Trophoblast cell (in vitro differentiated cells and primary cell): ENCODE data around the gene BBOX1.

ENCODE experiments used
- DNase-seq, 2 donors: peaks; one replicate each; pipeline ENCODE4 v3.0.0-alpha.2; 2016
- H2AFZ ChIP-seq: 2 replicates; pipeline ENCODE4 v1.6.1; 2013; ENCODE audit warnings: low read length, moderate library complexity, mild to moderate bottlenecking; ENCODE audit not compliant: insufficient read depth, poor library complexity
- H2AK5ac ChIP-seq: 2 replicates; pipeline ENCODE4 v1.6.1; 2013; ENCODE audit warnings: mild to moderate bottlenecking, low read length
- H2BK120ac ChIP-seq: 2 replicates; pipeline ENCODE4 v1.6.1; 2013; ENCODE audit warnings: low read length, mild to moderate bottlenecking, moderate library complexity; ENCODE audit not compliant: insufficient read depth, poor library complexity
- H2BK12ac ChIP-seq: 2 replicates; pipeline ENCODE4 v1.6.1; 2013; ENCODE audit warnings: mild to moderate bottlenecking, low read length, moderate library complexity
- H2BK5ac ChIP-seq: 2 replicates; pipeline ENCODE4 v1.6.1; 2013; ENCODE audit warnings: low read length, low read depth, moderate library complexity, mild to moderate bottlenecking; ENCODE audit not compliant: poor library complexity
- H3K14ac ChIP-seq: 2 replicates; pipeline ENCODE4 v1.6.1; 2013; ENCODE audit warnings: mild to moderate bottlenecking, low read length
- H3K18ac ChIP-seq: 2 replicates; pipeline ENCODE4 v1.6.1; 2013; ENCODE audit warnings: mild to moderate bottlenecking, low read length
- H3K23ac ChIP-seq: 2 replicates; pipeline ENCODE4 v1.6.1; 2013; ENCODE audit warnings: low read length
- H3K27ac ChIP-seq: 2 replicates; pipeline ENCODE4 v1.5.1; 2013; ENCODE audit warnings: low read depth, mild to moderate bottlenecking, inconsistent platforms, low read length, moderate library complexity
- H3K27me3 ChIP-seq: 2 replicates; pipeline ENCODE4 v1.6.1; 2013; ENCODE audit warnings: inconsistent platforms, mild to moderate bottlenecking, low read length, moderate library complexity; ENCODE audit not compliant: insufficient read depth
- H3K36me3 ChIP-seq, 2 experiments: 1 replicate in 1 of 2; 2 replicates in 1 of 2; pipeline ENCODE4 v1.6.1; 2013; ENCODE audit warnings: low read length in 2 of 2, mild to moderate bottlenecking in 2 of 2, moderate library complexity in 1 of 2; ENCODE audit not compliant: insufficient read depth in 2 of 2, control insufficient read depth in 1 of 2
- H3K4ac ChIP-seq: 2 replicates; pipeline ENCODE4 v1.6.1; 2013; ENCODE audit warnings: low read depth, mild to moderate bottlenecking, low read length, moderate library complexity
- H3K4me1 ChIP-seq, 2 experiments: 1 replicate in 1 of 2; 2 replicates in 1 of 2; pipeline ENCODE4 v1.6.1; 2013; ENCODE audit warnings: low read length in 2 of 2, mild to moderate bottlenecking in 2 of 2, moderate library complexity in 1 of 2; ENCODE audit not compliant: insufficient read depth in 2 of 2, control insufficient read depth in 1 of 2
- H3K4me2 ChIP-seq: 2 replicates; pipeline ENCODE4 v1.6.1; 2013; ENCODE audit warnings: inconsistent platforms, mild to moderate bottlenecking, low read length, moderate library complexity
- H3K4me3 ChIP-seq: 2 replicates; pipeline ENCODE4 v1.5.1; 2013; ENCODE audit warnings: mild to moderate bottlenecking, low read depth, low read length, inconsistent platforms
- H3K79me1 ChIP-seq: one replicate; pipeline ENCODE4 v1.6.1; 2013; ENCODE audit warnings: low read length
- H3K79me2 ChIP-seq: 2 replicates; pipeline ENCODE4 v1.6.1; 2013; ENCODE audit warnings: low read length, mild to moderate bottlenecking; ENCODE audit not compliant: control insufficient read depth, insufficient read depth, poor library complexity
- H3K9ac ChIP-seq: 2 replicates; pipeline ENCODE4 v1.6.1; 2013; ENCODE audit warnings: mild to moderate bottlenecking, low read length
- H3K9me3 ChIP-seq: 2 replicates; pipeline ENCODE4 v1.6.1; 2013; ENCODE audit warnings: low read depth, mild to moderate bottlenecking, control low read depth, inconsistent platforms, low read length; ENCODE audit not compliant: insufficient read depth
- H4K12ac ChIP-seq: 2 replicates; pipeline ENCODE4 v1.6.1; 2013; ENCODE audit warnings: low read depth, mild to moderate bottlenecking, low read length, moderate library complexity
- H4K8ac ChIP-seq: 2 replicates; pipeline ENCODE4 v1.6.1; 2013; ENCODE audit warnings: low read depth, mild to moderate bottlenecking, low read length, moderate library complexity
- H4K91ac ChIP-seq: one replicate; pipeline ENCODE4 v1.6.1; 2013; ENCODE audit warnings: low read depth, mild to moderate bottlenecking, low read length, moderate library complexity
- WGBS: extraction: QIAGEN DNeasy Blood & Tissue Kit; methylation state at CpG from one replicate; pipeline ENCODE4 v1.1.7; 2013; ENCODE audit warnings: missing lambda C conversion rate; ENCODE audit not compliant: insufficient read length, insufficient coverage; ENCODE audit errors: extremely low coverage; 5-methylcytosine and 5-hydroxymethylcytosine counted together

The BBOX1 gene

GRCh38 chr11:27022659-27023251, 17.9 kb upstream of the BBOX1 start:
- Histone ChIP-seq H3K36me3 (no peaks in the 10 kb centered on the region), H3K27me3 (no peaks in the 10 kb centered on the region), H3K79me2 (no peaks in the 10 kb centered on the region), H3K9ac (no peak overlapping the region), H2BK5ac (no peak overlapping the region), H4K8ac (no peak overlapping the region), H4K91ac (no peak overlapping the region), H3K18ac (no peak overlapping the region), H3K4ac (no peak overlapping the region), H2BK12ac (no peak overlapping the region), H4K12ac (no peak overlapping the region), H2AK5ac (no peak overlapping the region), H3K4me2 (no peak overlapping the region), H3K4me1 (no peaks in the 10 kb centered on the region), H2AFZ (no peak overlapping the region), H3K23ac (no peak overlapping the region), H3K4me3 (no peak overlapping the region), H3K9me3 (no peaks in the 10 kb centered on the region), H2BK120ac (no peak overlapping the region), H3K14ac (no peak overlapping the region), H3K79me1 (no peaks in the 10 kb centered on the region), H3K27ac (no peak overlapping the region)
- no peak for DNase-seq
- no CpG with 5 or more reads among the region's 1 CpG for WGBS

GRCh38 chr11:27024865-27025264, 15.8 kb upstream of the BBOX1 start:
- H3K27ac ChIP-seq, result no peak overlapping the region
- H3K27me3 ChIP-seq, result no peaks in the 10 kb centered on the region

GRCh38 chr11:27025312-27025955, 15.2 kb upstream of the BBOX1 start:
- H3K4me3 ChIP-seq, result no peak overlapping the region
- H3K4me2 ChIP-seq, result no peak overlapping the region
- H3K4me1 ChIP-seq, result no peaks in the 10 kb centered on the region
- no peak overlapping the region for H2BK5ac ChIP-seq
- H3K23ac ChIP-seq, result no peak overlapping the region
- H3K27me3 ChIP-seq, result no peaks in the 10 kb centered on the region
- H3K4ac ChIP-seq, result no peak overlapping the region
- no peak for DNase-seq
- no peaks in the 10 kb centered on the region for H3K79me1 ChIP-seq
- no peak overlapping the region for H2AFZ ChIP-seq
- H4K8ac ChIP-seq, result no peak overlapping the region
- WGBS, result no CpG with 5 or more reads among the region's 6 CpGs
- H4K91ac ChIP-seq, result no peak overlapping the region
- no peak overlapping the region for H2BK12ac ChIP-seq
- no peaks in the 10 kb centered on the region for H3K9me3 ChIP-seq
- no peak overlapping the region for H4K12ac ChIP-seq
- H2AK5ac ChIP-seq, result no peak overlapping the region
- H3K27ac ChIP-seq, result no peak overlapping the region
- H3K18ac ChIP-seq, result no peak overlapping the region
- H3K79me2 ChIP-seq, result no peaks in the 10 kb centered on the region
- no peaks in the 10 kb centered on the region for H3K36me3 ChIP-seq
- no peak overlapping the region for H3K9ac ChIP-seq
- no peak overlapping the region for H2BK120ac ChIP-seq
- no peak overlapping the region for H3K14ac ChIP-seq

More at GRCh38 chr11:27024865-27025264, 15.8 kb upstream of the BBOX1 start:
- DNase-seq, result no peak
- H2BK12ac ChIP-seq, result no peak overlapping the region
- H2BK5ac ChIP-seq, result no peak overlapping the region
- H3K79me1 ChIP-seq, result no peaks in the 10 kb centered on the region
- H4K8ac ChIP-seq, result no peak overlapping the region
- no peak overlapping the region for H4K12ac ChIP-seq
- no peak overlapping the region for H2BK120ac ChIP-seq
- no peak overlapping the region for H3K23ac ChIP-seq
- H3K4ac ChIP-seq, result no peak overlapping the region
- no peaks in the 10 kb centered on the region for H3K79me2 ChIP-seq
- no peak overlapping the region for H3K4me2 ChIP-seq
- no peak overlapping the region for H3K9ac ChIP-seq
- no peak overlapping the region for H3K14ac ChIP-seq
- H2AFZ ChIP-seq, result no peak overlapping the region
- no peak overlapping the region for H3K4me3 ChIP-seq
- no peaks in the 10 kb centered on the region for H3K9me3 ChIP-seq
- no peaks in the 10 kb centered on the region for H3K4me1 ChIP-seq
- no peak overlapping the region for H4K91ac ChIP-seq
- no peaks in the 10 kb centered on the region for H3K36me3 ChIP-seq
- no peak overlapping the region for H2AK5ac ChIP-seq
- no CpG with 5 or more reads among the region's 3 CpGs for WGBS
- H3K18ac ChIP-seq, result no peak overlapping the region

GRCh38 chr11:27025957-27026733, 14.5 kb upstream of the BBOX1 start:
- no peak overlapping the region for H2BK12ac ChIP-seq
- H3K14ac ChIP-seq, result no peak overlapping the region
- H3K27ac ChIP-seq, result no peak overlapping the region
- DNase-seq, result no peak
- no peak overlapping the region for H3K4ac ChIP-seq
- no CpG with 5 or more reads among the region's 8 CpGs for WGBS
- H3K4me3 ChIP-seq, result no peak overlapping the region
- H2AFZ ChIP-seq, result no peak overlapping the region
- no peak overlapping the region for H2BK5ac ChIP-seq
- no peaks in the 10 kb centered on the region for H3K4me1 ChIP-seq
- no peaks in the 10 kb centered on the region for H3K9me3 ChIP-seq
- no peak overlapping the region for H4K12ac ChIP-seq
- no peaks in the 10 kb centered on the region for H3K36me3 ChIP-seq
- H3K4me2 ChIP-seq, result no peak overlapping the region
- no peak overlapping the region for H3K18ac ChIP-seq
- no peaks in the 10 kb centered on the region for H3K79me1 ChIP-seq
- H3K27me3 ChIP-seq, result no peaks in the 10 kb centered on the region
- H4K91ac ChIP-seq, result no peak overlapping the region
- no peaks in the 10 kb centered on the region for H3K79me2 ChIP-seq
- no peak overlapping the region for H3K9ac ChIP-seq
- H2BK120ac ChIP-seq, result no peak overlapping the region
- no peak overlapping the region for H2AK5ac ChIP-seq
- H4K8ac ChIP-seq, result no peak overlapping the region
- no peak overlapping the region for H3K23ac ChIP-seq
